ENCODE data around the gene TMED9. TPM values are rescaled to one million over a fixed set of nuclear protein-coding genes. Genes with fewer than 3 reads are reported as not detected.

The TMED9 gene
- total and polyA plus RNA-seq, 3 donors from 2014 or later, result 122 to 140 (median 128) TPM

DNA sequence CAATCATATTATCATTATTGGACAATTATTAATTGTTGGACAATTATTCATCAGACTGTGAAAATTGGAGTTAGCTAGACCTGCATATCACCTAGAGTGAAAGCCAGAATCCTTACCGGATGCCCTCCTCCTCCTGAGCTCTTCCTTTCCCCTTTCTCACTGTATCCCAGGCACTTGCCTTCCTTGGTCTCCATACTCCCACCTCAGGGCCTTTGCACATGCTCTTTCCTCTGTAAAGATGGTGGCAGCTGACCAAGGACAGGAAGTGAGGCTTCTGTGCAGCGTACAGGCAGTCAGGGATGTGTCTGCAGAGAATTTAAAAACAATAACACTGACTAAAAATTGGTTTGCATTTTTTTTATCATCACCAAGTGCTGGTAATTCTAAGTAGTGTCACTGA, 22.1 kb upstream of the TMED9 start:
- 84 to 91% methylated on average over 2 of the region's 2 CpGs for WGBS, 2 donors
- no peak overlapping the region for H3K27ac ChIP-seq
- intact Hi-C loops (cut with DNase I; ENCODE audit: low total_unique reads), result no loop called here
- H3K36me3 ChIP-seq (ENCODE audit: low read depth, missing control alignments), result no peaks in the 10 kb centered on the region
- no peak for DNase-seq
- no peaks in the 10 kb centered on the region for H3K27me3 ChIP-seq
- no peaks in the 10 kb centered on the region for H3K4me1 ChIP-seq
- no peak overlapping the region for H3K4me3 ChIP-seq
- TF ChIP-seq POLR2A (IDR thresholded peaks at IDR 0.05), result no peak
- H3K9me3 ChIP-seq, result no peaks in the 10 kb centered on the region

DNA sequence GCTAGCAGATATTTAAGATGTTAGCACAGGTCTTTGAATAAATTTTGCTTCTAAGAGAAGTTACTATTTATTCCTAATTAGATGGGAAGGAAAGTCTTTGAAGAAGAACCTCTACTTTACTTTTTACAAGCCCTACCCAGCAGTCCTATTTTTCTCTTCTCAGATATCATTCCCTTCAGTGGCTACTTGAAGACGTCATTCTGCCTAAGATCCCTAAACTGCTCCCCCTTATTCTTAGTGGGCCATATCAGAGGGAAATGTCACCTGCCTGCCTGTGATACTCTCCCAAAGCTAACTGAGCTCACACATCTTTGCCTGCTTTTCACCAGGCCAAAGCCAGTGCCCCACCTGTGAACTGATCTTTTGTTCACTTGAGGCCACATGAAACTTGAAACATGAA, 16.5 kb upstream of the TMED9 start:
- TF ChIP-seq POLR2A (IDR thresholded peaks at IDR 0.05), result no peak
- TF ChIP-seq, protein P1, sequence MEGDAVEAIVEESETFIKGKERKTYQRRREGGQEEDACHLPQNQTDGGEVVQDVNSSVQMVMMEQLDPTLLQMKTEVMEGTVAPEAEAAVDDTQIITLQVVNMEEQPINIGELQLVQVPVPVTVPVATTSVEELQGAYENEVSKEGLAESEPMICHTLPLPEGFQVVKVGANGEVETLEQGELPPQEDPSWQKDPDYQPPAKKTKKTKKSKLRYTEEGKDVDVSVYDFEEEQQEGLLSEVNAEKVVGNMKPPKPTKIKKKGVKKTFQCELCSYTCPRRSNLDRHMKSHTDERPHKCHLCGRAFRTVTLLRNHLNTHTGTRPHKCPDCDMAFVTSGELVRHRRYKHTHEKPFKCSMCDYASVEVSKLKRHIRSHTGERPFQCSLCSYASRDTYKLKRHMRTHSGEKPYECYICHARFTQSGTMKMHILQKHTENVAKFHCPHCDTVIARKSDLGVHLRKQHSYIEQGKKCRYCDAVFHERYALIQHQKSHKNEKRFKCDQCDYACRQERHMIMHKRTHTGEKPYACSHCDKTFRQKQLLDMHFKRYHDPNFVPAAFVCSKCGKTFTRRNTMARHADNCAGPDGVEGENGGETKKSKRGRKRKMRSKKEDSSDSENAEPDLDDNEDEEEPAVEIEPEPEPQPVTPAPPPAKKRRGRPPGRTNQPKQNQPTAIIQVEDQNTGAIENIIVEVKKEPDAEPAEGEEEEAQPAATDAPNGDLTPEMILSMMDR (IDR thresholded peaks at IDR 0.05), result no peak

DNA sequence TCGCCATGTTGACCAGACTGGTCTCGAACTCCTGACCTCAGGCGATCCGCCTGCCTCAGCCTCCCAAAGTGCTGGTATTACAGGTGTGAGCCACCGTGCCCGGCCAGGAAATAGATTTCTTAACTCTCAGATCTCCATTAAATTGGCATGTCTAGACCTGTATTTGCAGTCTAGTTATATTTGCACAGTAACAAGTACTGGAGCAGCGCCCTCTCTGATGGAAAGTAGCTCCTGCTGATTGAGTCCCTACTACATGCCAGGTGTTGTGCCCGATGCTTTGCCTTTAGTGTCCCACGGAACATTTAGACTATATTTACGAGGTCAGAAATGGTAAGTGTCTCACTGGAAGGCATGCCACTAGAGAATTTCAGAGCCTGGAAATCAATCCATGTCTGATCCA, 15.8 kb upstream of the TMED9 start:
- H3K27me3 ChIP-seq, result no peaks in the 10 kb centered on the region
- no peaks in the 10 kb centered on the region for H3K36me3 ChIP-seq (ENCODE audit: low read depth, missing control alignments)
- 87 to 92% methylated on average over 10 of the region's 10 CpGs for WGBS, 2 donors
- no peaks in the 10 kb centered on the region for H3K9me3 ChIP-seq
- intact Hi-C loops (cut with DNase I; ENCODE audit: low total_unique reads), result no loop called here
- H3K27ac ChIP-seq, result no peak overlapping the region
- TF ChIP-seq, protein P1 (IDR thresholded peaks at IDR 0.05), result no peak
- TF ChIP-seq POLR2A (IDR thresholded peaks at IDR 0.05), result no peak
- no peaks in the 10 kb centered on the region for H3K4me1 ChIP-seq
- DNase-seq, result no peak
- H3K4me3 ChIP-seq, result no peak overlapping the region

More for the DNA sequence above, 16.5 kb upstream of the TMED9 start:
- Histone ChIP-seq H3K27me3 (no peaks in the 10 kb centered on the region), H3K4me1 (no peaks in the 10 kb centered on the region), H3K36me3 (ENCODE audit: low read depth, missing control alignments) (no peaks in the 10 kb centered on the region), H3K27ac (no peak overlapping the region), H3K9me3 (no peaks in the 10 kb centered on the region), H3K4me3 (no peak overlapping the region)
- WGBS, 2 donors, result 65 to 68% methylated on average over 1 of the region's 1 CpG
- DNase-seq, result no peak
- intact Hi-C loops (cut with DNase I; ENCODE audit: low total_unique reads), result no loop called here

DNA sequence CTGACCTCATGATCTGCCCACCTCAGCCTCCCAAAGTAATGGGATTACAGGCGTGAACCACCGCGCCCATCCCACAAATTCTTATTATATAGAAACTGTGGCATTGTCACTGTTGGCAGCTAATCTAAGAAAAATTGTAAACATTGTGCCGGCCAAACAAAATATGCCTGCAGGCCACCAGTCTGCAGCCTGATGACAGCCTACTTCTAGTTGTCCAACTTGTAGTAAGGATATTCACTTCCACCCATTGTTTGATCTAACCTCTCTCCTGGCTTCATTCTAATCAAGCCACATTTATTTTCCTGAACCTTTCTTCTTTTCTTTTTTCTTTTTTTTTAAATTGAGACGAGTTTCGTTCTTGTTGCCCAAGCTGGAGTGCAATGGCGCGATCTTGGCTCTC, 13.7 kb upstream of the TMED9 start:
- H3K27ac ChIP-seq, result no peak overlapping the region
- intact Hi-C loops (cut with DNase I; ENCODE audit: low total_unique reads), result no loop called here
- TF ChIP-seq, protein P1 (IDR thresholded peaks at IDR 0.05), result no peak
- no peak for TF ChIP-seq POLR2A (IDR thresholded peaks at IDR 0.05)
- H3K4me1 ChIP-seq, result no peaks in the 10 kb centered on the region
- H3K36me3 ChIP-seq (ENCODE audit: low read depth, missing control alignments), result no peaks in the 10 kb centered on the region
- H3K9me3 ChIP-seq, result no peaks in the 10 kb centered on the region
- H3K27me3 ChIP-seq, result no peaks in the 10 kb centered on the region
- WGBS, 2 donors, result 94 to 97% methylated on average over 8 of the region's 8 CpGs
- no peak overlapping the region for H3K4me3 ChIP-seq
- no peak for DNase-seq

DNA sequence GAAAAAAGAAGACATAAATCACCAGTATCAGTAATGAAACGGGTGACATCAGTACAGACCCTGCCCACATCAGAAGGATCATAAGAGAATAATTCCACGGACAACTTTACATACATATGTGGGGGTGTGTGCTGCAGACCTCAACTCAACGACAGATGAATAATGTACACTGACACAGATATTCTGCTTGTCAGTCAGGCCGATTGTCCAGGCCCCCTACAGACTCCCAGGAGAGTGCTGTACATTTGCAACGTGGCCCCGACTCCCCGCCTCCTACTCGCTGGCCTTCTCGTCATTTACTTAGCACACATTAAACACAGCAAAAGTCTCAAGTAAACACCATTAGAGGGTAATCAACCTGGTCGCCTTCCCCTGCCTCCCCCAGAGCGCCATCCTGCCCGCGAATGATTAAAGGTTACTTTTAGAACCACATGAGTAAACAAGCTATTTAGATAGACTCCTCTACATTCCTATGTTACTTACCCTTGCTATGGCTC, 3.5 kb upstream of the TMED9 start:
- Histone ChIP-seq H3K4me1 (peaks cover 11% of the 10 kb centered on the region), H3K4me3 (no peak overlapping the region), H3K27ac (no peak overlapping the region), H3K9me3 (no peaks in the 10 kb centered on the region), H3K36me3 (ENCODE audit: low read depth, missing control alignments) (no peaks in the 10 kb centered on the region), H3K27me3 (no peaks in the 10 kb centered on the region)
- 32 to 34% methylated on average over 13 of the region's 13 CpGs for WGBS, 2 donors
- no peak for TF ChIP-seq POLR2A (IDR thresholded peaks at IDR 0.05)
- TF ChIP-seq, protein P1 (IDR thresholded peaks at IDR 0.05), result no peak
- intact Hi-C loops (cut with DNase I; ENCODE audit: low total_unique reads), result no loop called here
- DNase-seq, result peak; percentile 21

All from testis (tissue), 3 donors.